GM18519 (cell line): ENCODE data around the gene AKAP7.
"Not testable (repeated sequence)": the region's sequence is repeated elsewhere in the genome, so short reads cannot be mapped to it uniquely, and the experiment has no call there.

ENCODE experiments used
- ATAC-seq: cut with Tn5 transposase; IDR thresholded peaks from one replicate; pipeline ENCODE4 v1.9.1; 2021; ENCODE audit warnings: mild to moderate bottlenecking, moderate library complexity; ENCODE audit not compliant: unreplicated experiment, low FRiP score

AKAP7 gene

GRCh38 chr6:131135244-131136020, at the start of gene AKAP7:
AKAP7 (plus strand) TSS chr6:131135467; CDS start chr6:131135764, 297 bp downstream.
- ATAC-seq, result peak; percentile 65

DNA sequence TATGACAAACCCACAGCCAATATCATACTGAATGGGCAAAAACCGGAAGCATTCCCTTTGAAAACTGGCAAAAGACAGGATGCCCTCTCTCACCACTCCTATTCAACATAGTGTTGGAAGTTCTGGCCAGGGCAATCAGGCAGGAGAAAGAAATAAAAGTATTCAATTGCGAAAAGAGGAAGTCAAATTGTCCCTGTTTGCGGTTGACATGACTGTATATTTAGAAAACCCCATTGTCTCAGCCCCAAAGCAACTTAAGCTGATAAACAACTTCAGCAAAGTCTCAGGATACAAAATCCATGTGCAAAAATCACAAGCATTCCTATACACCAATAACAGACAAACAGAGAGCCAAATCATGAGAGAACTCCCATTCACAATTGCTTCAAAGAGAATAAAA, 44.9 kb upstream of the AKAP7 start:
- ATAC-seq, result not testable (repeated sequence)

GRCh38 chr6:131091944-131092343, 43.3 kb upstream of the AKAP7 start:
- not testable (repeated sequence) for ATAC-seq

- no peak for ATAC-seq
Observed at GRCh38 chr6:131093334-131093733, 41.9 kb upstream of the AKAP7 start.

- no peak for ATAC-seq
Observed at GRCh38 chr6:131096786-131097185, 38.5 kb upstream of the AKAP7 start.

- ATAC-seq, result no peak
Observed at GRCh38 chr6:131101911-131102680, 33.2 kb upstream of the AKAP7 start.

GRCh38 chr6:131103296-131103695, 32.0 kb upstream of the AKAP7 start:
- no peak for ATAC-seq

GRCh38 chr6:131103901-131104300, 31.4 kb upstream of the AKAP7 start:
- no peak for ATAC-seq

DNA sequence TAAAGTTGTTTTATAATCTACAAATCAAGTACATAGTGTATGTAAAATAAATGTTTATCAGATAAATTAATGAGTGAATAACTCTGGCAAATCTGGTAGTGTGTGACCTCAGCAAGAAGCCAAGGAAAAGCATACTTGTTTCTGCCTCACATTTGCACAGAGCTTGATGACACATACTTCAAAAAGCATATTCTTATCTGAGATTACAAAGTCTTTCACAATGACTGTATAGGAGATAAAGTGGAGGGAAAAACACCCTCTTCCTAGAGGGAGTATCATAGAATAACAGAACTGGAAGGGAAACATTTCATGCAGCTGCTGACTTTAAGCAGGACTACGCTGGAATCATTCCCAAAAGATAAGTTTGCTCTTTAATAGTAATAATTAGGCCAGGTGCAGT, 28.1 kb upstream of the AKAP7 start:
- no peak for ATAC-seq

DNA sequence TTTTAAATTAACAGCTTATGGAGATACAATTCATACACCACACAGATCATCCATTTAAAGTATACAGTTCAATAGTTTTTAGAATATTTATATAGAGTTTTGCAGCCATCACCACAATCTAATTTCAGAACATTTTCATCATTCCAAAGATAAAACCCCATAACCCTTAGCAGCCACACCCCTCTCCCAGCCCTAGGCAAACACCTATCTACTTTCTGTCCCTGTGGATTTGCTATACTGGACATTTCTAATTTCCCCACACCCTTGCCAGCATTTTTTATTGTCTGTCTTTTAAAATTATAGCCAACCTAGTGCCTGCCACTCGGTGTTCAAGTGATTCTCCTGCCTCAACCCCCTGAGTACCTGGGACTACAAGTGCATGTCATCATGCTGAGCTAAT, 23.0 kb upstream of the AKAP7 start:
- ATAC-seq, result no peak

- no peak for ATAC-seq
Observed at GRCh38 chr6:131115651-131116050, 19.6 kb upstream of the AKAP7 start.

DNA sequence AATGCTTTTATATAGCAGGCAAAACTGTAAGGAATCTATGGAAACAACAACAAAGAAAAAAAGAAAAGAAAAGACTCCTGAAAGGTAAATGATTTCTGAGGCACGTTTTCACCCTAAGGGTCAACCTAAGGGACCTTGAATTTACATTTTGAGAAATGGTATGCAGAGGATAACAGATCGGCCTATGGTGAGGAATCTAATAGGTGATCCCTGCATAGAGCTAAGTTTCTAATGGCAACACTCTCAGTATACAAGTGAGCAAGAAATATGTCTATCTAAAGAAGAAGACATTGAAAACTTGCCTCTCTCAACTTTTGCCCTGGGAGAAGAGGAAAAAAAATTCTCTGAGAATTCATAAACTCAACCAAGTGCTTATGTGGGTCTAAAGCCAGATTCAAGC, 18.9 kb upstream of the AKAP7 start:
- no peak for ATAC-seq

GRCh38 chr6:131116755-131117360, 18.4 kb upstream of the AKAP7 start:
- no peak for ATAC-seq

DNA sequence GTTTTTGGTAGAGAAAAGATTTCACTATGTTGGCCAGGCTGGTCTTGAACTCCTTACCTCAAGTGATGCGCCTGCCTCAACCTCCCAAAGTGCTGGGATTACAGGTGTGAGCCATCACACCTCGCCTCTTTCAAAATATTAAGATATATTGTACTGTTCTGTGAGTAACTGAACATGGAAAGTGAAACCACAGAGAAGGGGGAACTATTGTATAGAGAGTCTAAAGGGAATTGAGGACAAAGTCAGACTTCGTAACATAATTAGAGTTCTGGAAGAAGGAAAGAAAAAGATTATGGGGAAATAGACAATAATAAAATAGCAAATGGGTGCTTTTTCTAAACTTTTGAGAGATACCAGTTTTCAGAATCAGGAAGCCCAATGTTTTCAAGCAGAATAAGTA, 17.4 kb upstream of the AKAP7 start:
- ATAC-seq, result no peak

GRCh38 chr6:131122007-131122406, 13.3 kb upstream of the AKAP7 start:
- no peak for ATAC-seq

DNA sequence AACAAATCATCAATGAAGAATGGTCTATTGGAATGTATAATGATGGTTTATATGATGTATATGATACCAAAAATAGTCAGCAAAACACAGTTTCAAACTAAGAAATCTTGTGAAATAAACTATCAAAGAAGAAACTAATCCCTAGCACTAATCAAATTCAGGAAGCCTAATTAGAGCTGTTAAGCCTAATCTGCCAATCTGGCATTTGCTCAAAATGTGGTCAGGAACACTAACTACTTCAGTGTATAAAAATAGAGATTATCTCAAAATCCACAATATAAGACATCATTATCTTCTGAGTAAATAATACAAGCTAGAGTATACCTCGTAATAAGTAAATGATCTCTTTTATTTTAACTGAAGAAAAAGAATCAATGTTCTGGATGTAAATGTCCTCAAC, 12.8 kb upstream of the AKAP7 start:
- ATAC-seq, result no peak

DNA sequence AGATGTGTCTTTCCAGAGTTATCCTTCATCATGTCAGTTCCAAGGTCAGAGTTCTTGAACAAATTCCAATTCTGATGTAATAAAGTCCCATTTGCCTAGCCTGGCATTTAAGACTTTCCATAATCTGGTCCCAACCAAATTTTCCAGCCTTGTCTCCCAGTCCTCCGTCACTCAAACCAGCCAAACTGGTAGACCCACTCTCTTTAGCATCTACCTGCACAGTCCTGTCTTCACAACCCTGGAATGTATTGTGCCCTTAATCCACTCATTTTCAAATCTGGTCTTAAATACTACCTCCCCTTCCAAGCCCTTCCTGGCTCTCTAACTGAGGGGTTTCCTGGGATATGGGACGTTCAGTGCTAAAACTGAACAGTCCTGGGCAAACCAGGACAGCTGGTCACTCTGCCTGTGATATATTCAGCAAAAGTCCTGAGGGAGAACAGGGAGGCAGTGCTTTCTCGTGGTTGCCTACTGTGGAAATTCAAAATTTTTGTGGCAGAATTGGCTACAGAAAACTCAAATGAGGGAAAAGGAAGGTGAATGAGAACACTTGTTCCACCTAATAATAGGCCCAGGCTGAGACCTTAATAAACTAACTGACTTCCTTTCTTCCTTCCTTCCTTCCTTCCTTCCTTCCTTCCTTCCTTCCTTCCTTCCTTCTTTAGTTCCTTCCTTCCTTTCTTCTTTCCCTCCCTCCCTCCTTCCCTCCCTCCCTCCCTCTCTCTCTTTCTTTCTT, 10.8 kb upstream of the AKAP7 start:
- ATAC-seq, result no peak

DNA sequence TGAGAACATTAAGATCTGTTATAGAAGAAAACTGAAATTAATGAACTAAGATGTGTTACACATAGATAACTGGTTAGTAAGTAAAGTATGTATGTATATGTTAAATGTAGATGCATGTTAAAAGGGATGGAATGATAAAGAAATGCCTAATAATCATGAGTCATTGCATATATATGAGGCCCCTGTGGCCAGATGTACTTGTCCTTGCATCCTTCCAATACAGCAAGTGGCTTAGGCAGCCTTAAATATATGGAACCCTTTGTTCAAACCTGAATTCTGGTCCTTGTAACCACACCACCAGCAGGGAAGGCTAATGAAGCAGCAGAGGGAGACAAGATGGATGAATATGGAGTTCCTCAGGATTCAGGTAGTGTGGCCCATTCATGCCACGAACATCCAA, 9.8 kb upstream of the AKAP7 start:
- no peak for ATAC-seq

DNA sequence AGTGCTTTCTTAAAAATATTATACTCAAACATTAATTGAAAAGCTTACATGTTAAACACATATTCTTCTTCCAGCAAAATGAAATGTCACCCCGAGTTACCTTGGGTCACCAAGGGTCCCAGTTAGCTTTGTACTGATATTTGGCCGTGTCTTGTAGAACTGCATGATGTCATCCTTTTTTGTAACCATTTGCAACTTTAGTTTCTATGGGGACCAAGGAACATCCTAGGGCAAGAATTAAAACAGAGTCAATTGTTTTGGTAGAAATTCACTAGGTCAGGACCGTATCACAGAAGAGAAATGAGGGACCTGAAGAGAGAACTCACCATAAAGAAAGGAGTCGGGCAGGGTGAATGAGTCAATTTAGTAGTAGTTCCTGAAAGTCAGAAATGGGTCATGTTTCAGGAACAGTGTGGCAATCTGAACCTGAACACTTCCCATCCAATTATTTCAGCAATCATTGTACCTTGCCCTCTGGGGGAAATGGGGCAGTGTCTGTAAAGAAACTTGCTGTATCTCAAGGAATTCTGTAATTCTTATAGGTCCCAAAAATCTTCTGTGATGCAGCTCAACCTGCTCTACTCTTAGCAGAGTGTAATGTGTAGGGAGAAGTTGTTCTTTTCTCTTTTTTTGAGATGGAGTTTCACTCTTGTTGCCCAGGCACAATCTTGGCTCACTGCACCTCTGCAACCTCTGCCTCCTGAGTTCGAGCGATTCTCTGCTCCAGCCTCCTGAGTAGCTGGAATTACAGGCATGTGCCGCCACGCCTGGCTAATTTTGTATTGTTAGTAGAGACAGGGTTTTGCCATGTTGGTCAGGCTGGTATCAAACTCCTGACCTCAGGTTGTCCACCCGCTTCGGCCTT, 5.3 kb upstream of the AKAP7 start:
- ATAC-seq, result no peak

DNA sequence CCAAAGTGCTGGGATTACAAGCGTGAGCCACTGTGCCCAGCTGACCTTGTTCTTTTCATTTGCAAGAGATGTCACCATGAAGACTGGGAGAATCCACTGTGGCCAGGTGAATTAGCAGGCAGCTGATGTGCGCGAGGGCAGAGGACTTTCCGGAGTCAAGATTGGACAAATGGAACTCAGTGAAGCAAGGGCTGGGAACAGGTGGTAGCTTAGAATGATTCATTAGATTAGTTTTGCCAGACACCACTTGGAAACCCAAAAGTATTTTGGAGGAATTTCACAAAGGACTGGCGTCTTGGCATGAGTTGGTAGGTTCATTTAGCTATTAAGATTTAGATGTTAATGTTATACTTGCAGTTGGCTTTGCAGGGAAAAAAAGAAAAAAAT, 4.7 kb upstream of the AKAP7 start:
- no peak for ATAC-seq
